ENCODE data around the gene MIOS. TPM values are rescaled to one million over a fixed set of nuclear protein-coding genes. Genes with fewer than 3 reads are reported as not detected.

MIOS gene
- total RNA-seq, 4 donors from 2014 or later: 37.6 to 65.6 (median 52.3) TPM

DNA sequence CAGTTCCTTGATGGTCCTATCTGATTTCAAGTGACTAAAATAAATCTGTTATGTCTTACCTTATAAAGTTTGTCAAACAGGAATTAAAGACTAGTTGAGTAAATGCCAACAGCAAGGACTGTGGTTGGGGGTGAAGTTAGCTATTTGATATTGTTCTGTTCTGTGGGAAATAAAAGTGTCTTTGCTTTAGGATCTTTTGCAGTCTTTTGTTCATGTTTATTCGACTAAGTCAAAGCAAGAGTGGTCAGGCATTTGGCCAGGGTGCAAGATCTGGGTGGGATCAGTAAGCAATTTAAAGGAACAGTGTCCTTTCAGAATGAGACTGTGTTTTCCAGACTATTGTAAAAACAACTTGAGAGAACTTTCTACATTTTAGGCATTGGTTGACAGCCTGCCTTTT is 31.0 kb upstream of the MIOS start, which contains the start of gene COL28A1:
Gene COL28A1 (minus strand): TSS at position 183 of the 400 bp plus-strand sequence. CDS start 2,998 bp downstream, outside the sequence.
- WGBS, 2 donors: 24 to 26% methylated on average over 1 of the region's 1 CpG
- H3K4me3 ChIP-seq (ENCODE audit: low read depth, poor library complexity, severe bottlenecking): no peak within 1 kb of the TSS
- TF ChIP-seq POLR2A (IDR thresholded peaks at IDR 0.05): no peak
- TF ChIP-seq, protein P1, sequence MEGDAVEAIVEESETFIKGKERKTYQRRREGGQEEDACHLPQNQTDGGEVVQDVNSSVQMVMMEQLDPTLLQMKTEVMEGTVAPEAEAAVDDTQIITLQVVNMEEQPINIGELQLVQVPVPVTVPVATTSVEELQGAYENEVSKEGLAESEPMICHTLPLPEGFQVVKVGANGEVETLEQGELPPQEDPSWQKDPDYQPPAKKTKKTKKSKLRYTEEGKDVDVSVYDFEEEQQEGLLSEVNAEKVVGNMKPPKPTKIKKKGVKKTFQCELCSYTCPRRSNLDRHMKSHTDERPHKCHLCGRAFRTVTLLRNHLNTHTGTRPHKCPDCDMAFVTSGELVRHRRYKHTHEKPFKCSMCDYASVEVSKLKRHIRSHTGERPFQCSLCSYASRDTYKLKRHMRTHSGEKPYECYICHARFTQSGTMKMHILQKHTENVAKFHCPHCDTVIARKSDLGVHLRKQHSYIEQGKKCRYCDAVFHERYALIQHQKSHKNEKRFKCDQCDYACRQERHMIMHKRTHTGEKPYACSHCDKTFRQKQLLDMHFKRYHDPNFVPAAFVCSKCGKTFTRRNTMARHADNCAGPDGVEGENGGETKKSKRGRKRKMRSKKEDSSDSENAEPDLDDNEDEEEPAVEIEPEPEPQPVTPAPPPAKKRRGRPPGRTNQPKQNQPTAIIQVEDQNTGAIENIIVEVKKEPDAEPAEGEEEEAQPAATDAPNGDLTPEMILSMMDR (IDR thresholded peaks at IDR 0.05): no peak
- DNase-seq (ENCODE audit: low spot score in 2 of 2): no peak
- intact Hi-C loops (cut with DNase I; ENCODE audit: low total_unique reads): no loop called here

DNA sequence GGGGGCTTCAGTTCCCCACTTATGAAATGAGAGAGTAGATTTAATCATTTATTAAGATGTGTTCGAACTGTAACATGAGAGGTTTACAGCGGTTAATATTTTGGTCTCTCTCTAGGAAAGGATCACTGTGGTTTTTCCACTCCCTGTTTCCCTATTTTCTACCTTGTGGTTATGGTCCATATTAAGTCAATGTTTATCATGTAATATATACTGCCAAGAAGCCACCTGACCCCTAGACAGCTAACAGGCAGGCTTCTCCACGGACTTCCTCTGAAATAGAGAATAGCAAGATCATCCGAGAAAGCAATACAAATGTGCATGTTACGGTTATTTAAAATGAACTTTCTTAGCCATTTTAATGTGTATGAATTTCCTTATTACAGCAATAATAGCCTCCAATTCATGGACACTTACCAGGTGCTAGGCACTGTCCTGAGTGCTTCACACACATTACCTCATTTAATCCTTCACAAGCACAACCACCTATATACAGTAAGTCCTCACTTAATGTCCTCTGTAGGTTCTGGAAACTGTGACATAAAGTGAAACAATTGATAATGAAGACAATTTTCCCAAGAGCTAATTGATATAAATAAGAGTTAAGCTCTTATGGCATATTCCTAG is 30.2 kb upstream of the MIOS start:
- no peak overlapping the region for H3K4me3 ChIP-seq (ENCODE audit: low read depth, poor library complexity, severe bottlenecking)
- intact Hi-C loops (cut with DNase I; ENCODE audit: low total_unique reads): no loop called here
- 90 to 93% methylated on average over 5 of the region's 5 CpGs for WGBS, 2 donors
- DNase-seq (ENCODE audit: low spot score in 2 of 2): no peak
- no peak for TF ChIP-seq POLR2A (IDR thresholded peaks at IDR 0.05)
- TF ChIP-seq, protein P1 (IDR thresholded peaks at IDR 0.05): no peak

DNA sequence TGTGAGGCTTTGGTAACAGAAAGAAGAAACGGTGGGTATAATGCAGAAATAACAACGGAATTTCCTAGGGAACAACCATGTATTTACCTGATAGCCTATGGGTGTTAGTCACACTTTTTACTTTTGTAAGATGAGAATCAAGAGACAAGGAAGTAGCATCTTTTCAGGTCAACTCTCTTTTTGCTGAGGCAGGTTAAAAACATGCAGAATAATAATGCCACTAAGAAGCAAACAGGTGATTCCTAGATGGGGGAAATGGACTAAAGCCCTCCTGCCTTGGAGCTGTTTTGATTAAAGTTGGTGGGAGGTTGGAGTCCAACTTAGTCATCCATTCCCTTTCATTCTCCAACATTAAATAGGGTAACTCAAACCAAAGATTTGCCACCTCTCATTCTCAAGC is 29.0 kb upstream of the MIOS start:
- TF ChIP-seq, protein P1 (IDR thresholded peaks at IDR 0.05): no peak
- TF ChIP-seq POLR2A (IDR thresholded peaks at IDR 0.05): no peak
- intact Hi-C loops (cut with DNase I; ENCODE audit: low total_unique reads): no loop called here
- WGBS, 2 donors: 88% methylated on average over 2 of the region's 2 CpGs
- H3K4me3 ChIP-seq (ENCODE audit: low read depth, poor library complexity, severe bottlenecking): no peak overlapping the region
- DNase-seq (ENCODE audit: low spot score in 2 of 2): no peak

DNA sequence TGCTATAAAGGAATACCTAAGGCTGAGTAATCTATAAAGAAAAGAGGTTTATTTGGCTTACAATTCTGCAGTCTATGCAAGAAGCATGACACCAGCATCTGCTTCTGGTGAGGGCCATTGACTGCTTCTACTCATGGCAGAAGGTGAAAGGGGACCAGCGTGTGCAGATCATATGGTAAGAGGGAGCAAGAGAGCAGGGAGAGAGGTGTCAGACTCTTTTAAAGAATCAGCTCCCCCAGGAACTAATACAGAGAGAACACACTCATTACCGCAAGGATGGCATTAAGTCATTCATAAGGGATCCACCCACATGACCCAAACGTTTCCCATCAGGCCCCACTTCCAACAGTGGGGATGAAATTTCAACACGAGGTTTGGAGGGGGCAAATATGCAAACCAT is 27.5 kb upstream of the MIOS start:
- 75 to 77% methylated on average over 4 of the region's 4 CpGs for WGBS, 2 donors
- no peak overlapping the region for H3K4me3 ChIP-seq (ENCODE audit: low read depth, poor library complexity, severe bottlenecking)
- intact Hi-C loops (cut with DNase I; ENCODE audit: low total_unique reads): no loop called here
- DNase-seq (ENCODE audit: low spot score in 2 of 2): no peak
- TF ChIP-seq, protein P1 (IDR thresholded peaks at IDR 0.05): no peak
- TF ChIP-seq POLR2A (IDR thresholded peaks at IDR 0.05): no peak

DNA sequence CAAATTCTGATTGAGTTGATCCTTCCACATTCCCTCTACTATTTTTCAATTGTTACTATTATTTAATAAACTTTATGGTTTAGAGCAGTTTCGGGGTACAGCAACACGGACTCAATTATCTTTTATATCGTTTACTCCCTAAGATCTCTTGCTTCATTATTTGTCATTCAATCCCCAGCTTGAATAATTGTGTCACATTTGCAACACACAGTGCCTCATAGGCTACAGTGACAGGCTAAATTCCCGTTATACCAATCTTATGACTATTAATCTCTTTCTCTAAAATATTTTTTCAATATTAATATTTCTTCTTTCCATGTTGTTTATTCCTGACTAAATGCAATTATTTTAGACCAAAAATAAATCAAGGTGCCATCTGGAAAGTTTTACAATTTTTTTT is 27.0 kb upstream of the MIOS start:
- no peak overlapping the region for H3K4me3 ChIP-seq (ENCODE audit: low read depth, poor library complexity, severe bottlenecking)
- no peak for TF ChIP-seq POLR2A (IDR thresholded peaks at IDR 0.05)
- TF ChIP-seq, protein P1 (IDR thresholded peaks at IDR 0.05): no peak
- 85 to 90% methylated on average over 4 of the region's 4 CpGs for WGBS, 2 donors
- intact Hi-C loops (cut with DNase I; ENCODE audit: low total_unique reads): loop anchor here (5.0 kb wide), 1 partner anchor 437 kb away; no protein-coding TSS in a partner anchor
- DNase-seq (ENCODE audit: low spot score in 2 of 2): no peak
